Hepatocyte (in vitro differentiated cells): ENCODE measurements around the gene FOXD4L4. TPM values are rescaled to one million over a fixed set of nuclear protein-coding genes. Genes with fewer than 3 reads are reported as not detected.
"Not testable (repeated sequence)": the region's sequence is repeated elsewhere in the genome, so short reads cannot be mapped to it uniquely, and the experiment has no call there.

Experiments used
- DNase-seq: peaks from one replicate; pipeline ENCODE4 v3.0.0-alpha.2; 2016; ENCODE audit warnings: low spot score
- H2AFZ ChIP-seq: fragments of 200-600 bp; sonication (generic); 2 replicates; pipeline ENCODE4 v1.6.0; 2016; ENCODE audit warnings: antibody characterized with exemption, mild to moderate bottlenecking
- H3K27ac ChIP-seq: fragments of 200-600 bp; sonication (generic); 2 replicates; pipeline ENCODE4 v1.5.1; 2016; ENCODE audit warnings: mild to moderate bottlenecking
- H3K27me3 ChIP-seq: fragments of 200-600 bp; sonication (generic); 2 replicates; pipeline ENCODE4 v1.6.1; 2016
- H3K36me3 ChIP-seq: fragments of 200-600 bp; sonication (generic); replicated peaks from 2 replicates; pipeline ENCODE4 v1.5.1; 2016; ENCODE audit warnings: low read depth; ENCODE audit not compliant: insufficient read depth
- H3K4me1 ChIP-seq: fragments of 200-600 bp; sonication (generic); 2 replicates; pipeline ENCODE4 v1.5.1; 2016; ENCODE audit warnings: mild to moderate bottlenecking, moderate library complexity; ENCODE audit not compliant: insufficient read depth
- H3K4me2 ChIP-seq: fragments of 200-600 bp; sonication (generic); 2 replicates; pipeline ENCODE4 v1.6.0; 2016
- H3K4me3 ChIP-seq: fragments of 200-600 bp; sonication (generic); 2 replicates; pipeline ENCODE4 v1.5.1; 2016; ENCODE audit warnings: mild to moderate bottlenecking
- H3K79me2 ChIP-seq: fragments of 200-600 bp; sonication (generic); 2 replicates; pipeline ENCODE4 v1.6.0; 2017; ENCODE audit warnings: mild to moderate bottlenecking
- H3K9me2 ChIP-seq: fragments of 200-600 bp; sonication (generic); replicated peaks from 2 replicates; pipeline ENCODE4 v1.6.0; 2017; ENCODE audit warnings: mild to moderate bottlenecking; ENCODE audit not compliant: insufficient read depth
- H3K9me3 ChIP-seq: fragments of 200-600 bp; sonication (generic); 2 replicates; pipeline ENCODE4 v1.5.1; 2016; ENCODE audit warnings: low read depth, mild to moderate bottlenecking
- H4K20me1 ChIP-seq: fragments of 200-600 bp; sonication (generic); 2 replicates; pipeline ENCODE4 v1.6.0; 2016; ENCODE audit warnings: mild to moderate bottlenecking; ENCODE audit not compliant: insufficient read depth, poor library complexity, severe bottlenecking
- WGBS: methylation state at CpG from one replicate; pipeline ENCODE4 v1.1.6; 2016; ENCODE audit warnings: low lambda C conversion rate; ENCODE audit errors: missing lambda C conversion rate; 5-methylcytosine and 5-hydroxymethylcytosine counted together
- polyA plus RNA-seq: library from polyadenylated mRNA; unstranded; fragments of >200 nt; fragmentation: Nextera tagmentation; extraction: Ambion mirVana; gene quantifications from 2 replicates; pipeline ENCODE4 v1.2.1, GENCODE V29; 2016
- total RNA-seq: library from RNA; depleted of rRNA; stranded (reverse); fragments of >200 nt; gene quantifications from 2 replicates; pipeline ENCODE4 v1.2.3, GENCODE V29; 2014

The FOXD4L4 gene
- total RNA-seq (0.12 TPM in 1 of 2 replicates, not detected in the other), polyA plus RNA-seq (0.16 and 0.19 TPM in 2 replicates)

DNA sequence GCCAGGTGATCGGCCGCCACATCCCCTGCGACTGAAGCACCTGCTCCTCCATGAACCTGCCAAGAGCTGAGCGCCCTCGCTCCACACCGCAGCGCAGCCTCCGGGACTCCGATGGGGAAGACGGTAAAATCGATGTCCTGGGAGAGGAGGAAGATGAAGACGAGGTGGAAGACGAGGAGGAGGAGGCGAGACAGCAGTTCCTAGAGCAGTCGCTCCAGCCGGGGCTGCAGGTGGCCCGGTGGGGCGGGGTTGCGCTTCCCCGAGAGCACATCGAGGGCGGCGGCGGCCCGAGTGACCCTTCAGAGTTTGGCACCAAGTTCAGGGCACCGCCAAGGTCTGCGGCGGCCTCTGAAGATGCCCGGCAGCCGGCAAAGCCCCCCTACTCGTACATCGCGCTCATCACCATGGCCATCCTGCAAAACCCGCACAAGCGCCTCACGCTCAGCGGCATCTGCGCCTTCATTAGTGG is at the start of gene FOXD4L4:
TSS of gene FOXD4L4 (plus strand) at position 51 of the 469 bp plus-strand sequence. CDS start at position 51, 0 bp downstream.
- not testable (repeated sequence) for H4K20me1 ChIP-seq, DNase-seq, H3K27me3 ChIP-seq, H3K4me3 ChIP-seq, H3K4me1 ChIP-seq, H3K9me2 ChIP-seq, H3K36me3 ChIP-seq, H3K9me3 ChIP-seq, H3K27ac ChIP-seq, H2AFZ ChIP-seq, H3K4me2 ChIP-seq, H3K79me2 ChIP-seq
- 25% methylated on average over 10 of the region's 38 CpGs for WGBS

- not testable (repeated sequence) for H3K4me3 ChIP-seq, H3K4me2 ChIP-seq, H3K27ac ChIP-seq, H4K20me1 ChIP-seq, H3K27me3 ChIP-seq, H3K9me2 ChIP-seq, H2AFZ ChIP-seq, H3K79me2 ChIP-seq, H3K36me3 ChIP-seq, H3K9me3 ChIP-seq, H3K4me1 ChIP-seq, DNase-seq
- 80% methylated on average over 1 of the region's 2 CpGs for WGBS
Measured at GRCh38 chr9:65703550-65703949, 33.4 kb upstream of the FOXD4L4 start.

DNA sequence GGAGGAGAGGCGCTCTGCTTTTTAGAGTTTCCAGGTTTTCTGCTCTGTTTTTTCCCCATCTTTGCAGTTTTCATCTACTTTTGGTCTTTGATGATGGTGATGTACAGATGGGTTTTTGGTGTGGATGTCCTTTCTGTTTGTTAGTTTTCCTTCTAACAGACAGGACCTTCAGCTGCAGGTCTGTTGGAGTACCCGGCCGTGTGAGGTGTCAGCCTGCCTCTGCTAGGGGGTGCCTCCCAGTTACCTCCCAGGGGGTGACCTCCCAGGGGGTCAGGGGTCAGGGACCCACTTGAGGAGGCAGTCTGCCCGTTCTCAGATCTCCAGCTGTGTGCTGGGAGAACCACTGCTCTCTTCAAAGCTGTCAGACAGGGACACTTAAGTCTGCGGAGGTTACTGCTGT is 22.5 kb upstream of the FOXD4L4 start:
- not testable (repeated sequence) for H3K4me2 ChIP-seq, H3K9me3 ChIP-seq, H3K4me3 ChIP-seq, H4K20me1 ChIP-seq, H3K4me1 ChIP-seq, DNase-seq, H3K27ac ChIP-seq, H3K27me3 ChIP-seq, H3K9me2 ChIP-seq, H2AFZ ChIP-seq, H3K79me2 ChIP-seq, H3K36me3 ChIP-seq
- 37% methylated on average over 3 of the region's 5 CpGs for WGBS

- H4K20me1 ChIP-seq, H3K79me2 ChIP-seq, H3K9me3 ChIP-seq, H3K4me2 ChIP-seq, H3K9me2 ChIP-seq, H2AFZ ChIP-seq, H3K4me3 ChIP-seq, H3K36me3 ChIP-seq, DNase-seq, H3K27me3 ChIP-seq, H3K27ac ChIP-seq, H3K4me1 ChIP-seq: not testable (repeated sequence)
- WGBS = 0% methylated on average over 1 of the region's 27 CpGs
Measured at GRCh38 chr9:65738133-65738532, 1.2 kb downstream of the FOXD4L4 start.

Other genes with a start within 250 kb of the FOXD4L4 start
- gene ZNG1E, start 61.2 kb upstream of the FOXD4L4 start, total RNA-seq = 71.8 and 77.7 TPM in 2 replicates
- 80.4 and 82.6 TPM in 2 replicates for gene ZNG1E, start 61.2 kb upstream of the FOXD4L4 start, polyA plus RNA-seq